Stimulated activated CD4-positive, alpha-beta T cell treated with anti-CD3 and anti-CD28 coated beads, Interleukin-4, amount 100 ng/mL, for 24 hours (primary cell): Measurements from ENCODE around the gene HLTF.
"Not testable (repeated sequence)": the region's sequence is repeated elsewhere in the genome, so short reads cannot be mapped to it uniquely, and the experiment has no call there.

Experiments used
- DNase-seq: peaks from one replicate; pipeline ENCODE4 v3.0.0-alpha.2; 2020

HLTF gene

GRCh38 chr3:148990236-148990635 is 96.1 kb downstream of the HLTF start:
- DNase-seq = no peak

DNA sequence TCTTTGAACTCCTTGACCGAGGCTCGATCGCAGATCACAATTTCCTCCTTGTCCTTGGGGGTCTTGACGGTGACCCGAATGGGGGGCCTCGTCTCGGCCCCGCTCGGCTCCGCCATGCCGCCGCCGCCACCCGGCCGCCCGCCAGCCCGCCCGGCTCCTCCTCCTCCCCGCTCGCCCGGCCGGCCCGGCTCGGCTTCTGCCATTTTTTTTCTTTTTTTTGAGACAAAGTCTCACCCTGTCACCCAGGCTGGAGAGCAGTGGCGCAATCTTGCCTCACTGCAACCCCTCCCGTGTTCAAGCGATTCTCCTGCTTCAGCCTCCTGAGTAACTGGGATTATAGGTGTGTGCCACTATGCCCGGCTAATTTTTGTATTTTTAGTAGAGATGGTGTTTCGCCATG is 98.8 kb downstream of the HLTF start:
- not testable (repeated sequence) for DNase-seq

GRCh38 chr3:148981273-148981672 is 105.1 kb downstream of the HLTF start:
- no peak for DNase-seq
